ENCODE data around the gene TRAF4.

Gene TRAF4

GRCh38 chr17:28712032-28712704, 31.6 kb upstream of the TRAF4 start:
- no peak for DNase-seq
- TF ChIP-seq CTCF (IDR thresholded peaks at IDR 0.05; ENCODE audit: low read depth, low read length, missing control alignments) = peak; percentile 23
- in situ Hi-C loops (cut with HindIII; ENCODE audit: low pct_ligation_motif_present, low sequenced_read_pairs) = no loop called here
- Histone ChIP-seq H3K27me3 (replicated peaks) (no peaks in the 10 kb centered on the region), H3K4me3 (ENCODE audit: low read depth, low read length) (peak overlapping the region; percentile 42), H3K27ac (peak overlapping the region; percentile 71), H3K36me3 (replicated peaks) (peaks cover 14% of the 10 kb centered on the region)

- Histone ChIP-seq H3K36me3 (replicated peaks) (peaks cover 14% of the 10 kb centered on the region), H3K27me3 (replicated peaks) (no peaks in the 10 kb centered on the region), H3K27ac (no peak overlapping the region), H3K4me3 (ENCODE audit: low read depth, low read length) (no peak overlapping the region)
- DNase-seq = no peak
- no peak for TF ChIP-seq CTCF (IDR thresholded peaks at IDR 0.05; ENCODE audit: low read depth, low read length, missing control alignments)
- in situ Hi-C loops (cut with HindIII; ENCODE audit: low pct_ligation_motif_present, low sequenced_read_pairs) = no loop called here
These were observed 31.0 kb upstream of the TRAF4 start for GRCh38 chr17:28712705-28713415.

GRCh38 chr17:28714281-28714680, 29.5 kb upstream of the TRAF4 start:
- no peak for DNase-seq
- Histone ChIP-seq H3K4me3 (ENCODE audit: low read depth, low read length) (no peak overlapping the region), H3K27ac (no peak overlapping the region), H3K27me3 (replicated peaks) (no peaks in the 10 kb centered on the region), H3K36me3 (replicated peaks) (peaks cover 14% of the 10 kb centered on the region)
- in situ Hi-C loops (cut with HindIII; ENCODE audit: low pct_ligation_motif_present, low sequenced_read_pairs) = no loop called here
- peak; percentile 23 for TF ChIP-seq CTCF (IDR thresholded peaks at IDR 0.05; ENCODE audit: low read depth, low read length, missing control alignments)

GRCh38 chr17:28715217-28715616, 28.6 kb upstream of the TRAF4 start:
- no peak for TF ChIP-seq CTCF (IDR thresholded peaks at IDR 0.05; ENCODE audit: low read depth, low read length, missing control alignments)
- no peaks in the 10 kb centered on the region for H3K27me3 ChIP-seq (replicated peaks)
- H3K4me3 ChIP-seq (ENCODE audit: low read depth, low read length) = no peak overlapping the region
- no peak overlapping the region for H3K27ac ChIP-seq
- in situ Hi-C loops (cut with HindIII; ENCODE audit: low pct_ligation_motif_present, low sequenced_read_pairs) = no loop called here
- DNase-seq = no peak
- peaks cover 14% of the 10 kb centered on the region for H3K36me3 ChIP-seq (replicated peaks)

- Histone ChIP-seq H3K4me3 (ENCODE audit: low read depth, low read length) (peak overlapping the region; percentile 85), H3K27me3 (replicated peaks) (no peaks in the 10 kb centered on the region), H3K36me3 (replicated peaks) (peaks cover 26% of the 10 kb centered on the region), H3K27ac (peak overlapping the region; percentile 93)
- no peak for TF ChIP-seq CTCF (IDR thresholded peaks at IDR 0.05; ENCODE audit: low read depth, low read length, missing control alignments)
- in situ Hi-C loops (cut with HindIII; ENCODE audit: low pct_ligation_motif_present, low sequenced_read_pairs) = no loop called here
- DNase-seq = peak; percentile 14
These were observed 26.9 kb upstream of the TRAF4 start for GRCh38 chr17:28716740-28717577.

Data from brain microvascular endothelial cell (primary cell).